HG02623 (cell line): ENCODE data around the gene FCN2.

Experiments
- ATAC-seq: cut with Tn5 transposase; IDR thresholded peaks from one replicate; pipeline ENCODE4 v1.9.1; 2021; ENCODE audit warnings: moderate library complexity; ENCODE audit not compliant: unreplicated experiment

The FCN2 gene

GRCh38 chr9:134887686-134888602 lies 7.3 kb downstream of the FCN2 start:
- no peak for ATAC-seq

- ATAC-seq: no peak
Observed at GRCh38 chr9:134888603-134889190, 8.1 kb downstream of the FCN2 start.

- ATAC-seq: no peak
Observed at GRCh38 chr9:134889386-134890154, 9.0 kb downstream of the FCN2 start.

GRCh38 chr9:134890155-134890495 lies 9.5 kb downstream of the FCN2 start:
- no peak for ATAC-seq

- no peak for ATAC-seq
Observed at GRCh38 chr9:134891053-134891452, 10.4 kb downstream of the FCN2 start.

GRCh38 chr9:134891713-134892112 lies 11.1 kb downstream of the FCN2 start:
- no peak for ATAC-seq

GRCh38 chr9:134892221-134892620 lies 11.6 kb downstream of the FCN2 start:
- no peak for ATAC-seq

- no peak for ATAC-seq
Observed at GRCh38 chr9:134892820-134893420, 12.3 kb downstream of the FCN2 start.

GRCh38 chr9:134894136-134894860 lies 13.7 kb downstream of the FCN2 start:
- ATAC-seq: no peak

- no peak for ATAC-seq
Observed at GRCh38 chr9:134895097-134895496, 14.5 kb downstream of the FCN2 start.

GRCh38 chr9:134895567-134895907 lies 14.9 kb downstream of the FCN2 start:
- ATAC-seq: no peak

- no peak for ATAC-seq
Observed at GRCh38 chr9:134895908-134896833, 15.6 kb downstream of the FCN2 start.

- no peak for ATAC-seq
Observed at GRCh38 chr9:134896834-134897583, 16.4 kb downstream of the FCN2 start.

- no peak for ATAC-seq
Observed at GRCh38 chr9:134897584-134898170, 17.1 kb downstream of the FCN2 start.

- ATAC-seq: no peak
Observed at GRCh38 chr9:134898319-134898718, 17.7 kb downstream of the FCN2 start.

GRCh38 chr9:134899168-134899567 lies 18.6 kb downstream of the FCN2 start:
- ATAC-seq: no peak

- ATAC-seq: no peak
Observed at GRCh38 chr9:134899818-134900217, 19.2 kb downstream of the FCN2 start.

GRCh38 chr9:134902936-134903335 lies 22.3 kb downstream of the FCN2 start:
- ATAC-seq: no peak
